GM12878 (cell line): ENCODE results near the gene TMEM150C. TPM values are rescaled to one million over a fixed set of nuclear protein-coding genes. Genes with fewer than 3 reads are reported as not detected.

Source experiments
- ATAC-seq: fragments of 200-7000 bp; cut with Tn5 transposase; 3 replicates; pipeline ENCODE4 v1.9.1; 2020; ENCODE audit warnings: mild to moderate bottlenecking, moderate library complexity
- BruUV-seq: library from RNA; stranded (reverse); fragments of 400-500 nt; replicated peaks from 2 replicates; lab custom pipeline; 2021; lab: Mats Ljungman, UMichigan
- CTCF ChIA-PET: fragments of 300-600 bp; sonication (Branson Sonifier 250); formaldehyde crosslinking; extraction: SDS; loops from one replicate; lab custom pipeline; 2021; ENCODE audit warnings: inconsistent platforms; lab: Yijun Ruan, JAX
- POLR2A ChIA-PET: fragments of 350-600 bp; formaldehyde crosslinking; extraction: SDS; loops from one replicate; lab custom pipeline; 2021; ENCODE audit warnings: inconsistent platforms; lab: Charles Lee
- RAD21 ChIA-PET: fragments of 300-600 bp; sonication (Branson Sonifier 250); formaldehyde crosslinking; loops from one replicate; lab custom pipeline; 2023; ENCODE audit warnings: antibody characterized with exemption; ENCODE audit not compliant: unreplicated experiment; lab: Charles Lee
- SMC1A ChIA-PET: fragments of 300-600 bp; sonication (Branson Sonifier 250); formaldehyde crosslinking; loops from one replicate; lab custom pipeline; 2023; ENCODE audit not compliant: unreplicated experiment, uncharacterized antibody; lab: Charles Lee
- DNase-seq: peaks from one replicate; pipeline ENCODE4 v3.0.0-alpha.2; 2011; ENCODE audit warnings: low read depth, low spot score
- FAIRE-seq: peaks from 3 replicates; lab custom pipeline; 2011; peaks lifted over from hg19 to GRCh38; lab: Jason Lieb, UNC
- H2AFZ ChIP-seq: 2 replicates; pipeline ENCODE4 v1.6.0; 2011; ENCODE audit warnings: low read depth, low read length, control low read depth; ENCODE audit not compliant: control insufficient read depth
- H3K27ac ChIP-seq: 2 replicates; pipeline ENCODE4 v1.5.1; 2011; ENCODE audit warnings: control low read depth; ENCODE audit not compliant: control insufficient read depth, insufficient read depth
- H3K27me3 ChIP-seq, 2 experiments: replicated peaks in 1 of 2; 2 replicates each; pipeline versions ENCODE4 v1.6.0 to v1.6.1; 2011; ENCODE audit warnings: low read length in 1 of 2; ENCODE audit not compliant: control insufficient read depth in 2 of 2, insufficient read depth in 2 of 2
- H3K36me3 ChIP-seq, 2 experiments: 2 replicates each; pipeline ENCODE4 v1.5.1; 2011; ENCODE audit warnings: low read length in 1 of 2; ENCODE audit not compliant: control insufficient read depth in 2 of 2, insufficient read depth in 2 of 2
- H3K4me1 ChIP-seq: 2 replicates; pipeline ENCODE4 v1.6.1; 2011; ENCODE audit warnings: mild to moderate bottlenecking, low read length, moderate library complexity, mixed read lengths; ENCODE audit not compliant: control insufficient read depth, insufficient read depth
- H3K4me2 ChIP-seq: 2 replicates; pipeline ENCODE4 v1.6.0; 2011; ENCODE audit warnings: control low read depth; ENCODE audit not compliant: control insufficient read depth, insufficient read depth
- H3K4me3 ChIP-seq: fragments of 200-600 bp; sonication (generic); 2 replicates; pipeline ENCODE4 v1.5.1; 2016
- H3K79me2 ChIP-seq: 2 replicates; pipeline ENCODE4 v1.6.0; 2011; ENCODE audit warnings: low read length; ENCODE audit not compliant: control insufficient read depth, insufficient read depth
- H3K9ac ChIP-seq: 2 replicates; pipeline ENCODE4 v1.8.0; 2011; ENCODE audit warnings: low read length, control low read depth, mixed read lengths; ENCODE audit not compliant: control insufficient read depth, insufficient read depth
- H3K9me3 ChIP-seq: replicated peaks from 3 replicates; pipeline ENCODE4 v1.5.1; 2011; ENCODE audit warnings: mild to moderate bottlenecking, low read length; ENCODE audit not compliant: control insufficient read depth, insufficient read depth
- H4K20me1 ChIP-seq: 2 replicates; pipeline ENCODE4 v1.6.0; 2011; ENCODE audit not compliant: control insufficient read depth, insufficient read depth
- ASH2L ChIP-seq: fragments of 300-600, 200-600 bp; sonication (generic); IDR thresholded peaks from 2 replicates; pipeline ENCODE4 v1.6.1; 2017; ENCODE audit warnings: low read depth, mild to moderate bottlenecking, borderline replicate concordance
- CEBPZ ChIP-seq: fragments of 150-350 bp; IDR thresholded peaks from 2 replicates; pipeline ENCODE4 v1.6.1; 2016; ENCODE audit warnings: low read depth, low read length
- CTCF ChIP-seq, 3 experiments: IDR thresholded peaks in 2 of 3; conservative IDR thresholded peaks in 1 of 3; 2 replicates each; pipeline ENCODE4 v1.5.1; 2011; ENCODE audit warnings: low read depth in 3 of 3, low read length in 3 of 3, mild to moderate bottlenecking in 3 of 3, control low read depth in 2 of 3, moderate library complexity in 2 of 3, inconsistent platforms in 1 of 3, mixed read lengths in 1 of 3; ENCODE audit not compliant: control insufficient read depth in 2 of 3, insufficient read depth in 1 of 3; ENCODE audit errors: extremely low read depth in 1 of 3
- EED ChIP-seq: sonication (generic); IDR thresholded peaks from 2 replicates; pipeline ENCODE4 v1.6.1; 2016; ENCODE audit warnings: antibody characterized with exemption, low read depth
- ELK1 ChIP-seq: IDR thresholded peaks from 2 replicates; pipeline ENCODE4 v1.6.1; 2012; ENCODE audit warnings: low read depth, low read length, improper control_type of control experiment
- MLLT1 ChIP-seq: fragments of 450-650 bp; IDR thresholded peaks from 2 replicates; pipeline ENCODE4 v1.6.1; 2016; ENCODE audit warnings: mild to moderate bottlenecking
- MTA2 ChIP-seq: fragments of 450-650 bp; IDR thresholded peaks from 2 replicates; pipeline ENCODE4 v1.6.1; 2016; ENCODE audit warnings: low read depth, mild to moderate bottlenecking, moderate library complexity
- NFIC ChIP-seq: IDR thresholded peaks from 2 replicates; pipeline ENCODE4 v1.6.1; 2012; ENCODE audit warnings: low read depth, mild to moderate bottlenecking, inconsistent platforms, low read length, moderate library complexity
- POLR2AphosphoS5 ChIP-seq: IDR thresholded peaks from 2 replicates; pipeline ENCODE4 v1.6.1; 2011; ENCODE audit warnings: mild to moderate bottlenecking, low read length, inconsistent platforms
- RB1 ChIP-seq: fragments of 450-650 bp; formaldehyde crosslinking; IDR thresholded peaks from 2 replicates; pipeline ENCODE4 v1.6.1; 2017; ENCODE audit warnings: mild to moderate bottlenecking, borderline replicate concordance
- RCOR1 ChIP-seq: conservative IDR thresholded peaks from 2 replicates; pipeline ENCODE4 v1.6.1; 2012; ENCODE audit warnings: low read depth, low read length, improper control_type of control experiment
- SMAD1 ChIP-seq: fragments of 450-650 bp; IDR thresholded peaks from 2 replicates; pipeline ENCODE4 v1.6.1; 2018; ENCODE audit warnings: mild to moderate bottlenecking, low read depth; ENCODE audit not compliant: partially characterized antibody
- TCF3 ChIP-seq: IDR thresholded peaks from 2 replicates; pipeline ENCODE4 v1.6.1; 2012; ENCODE audit warnings: low read depth, mild to moderate bottlenecking, low read length, borderline replicate concordance; ENCODE audit not compliant: insufficient read depth
- YY1 ChIP-seq: IDR thresholded peaks from 2 replicates; pipeline ENCODE4 v1.6.1; 2011; ENCODE audit warnings: low read depth, mild to moderate bottlenecking, low read length
- ZNF207 ChIP-seq: fragments of 450-650 bp; IDR thresholded peaks from 2 replicates; pipeline ENCODE4 v1.6.1; 2014; ENCODE audit warnings: antibody characterized with exemption, mild to moderate bottlenecking, borderline replicate concordance
- WGBS: methylation state at CpG from one replicate; pipeline ENCODE4 v1.1.6; 2016; ENCODE audit warnings: low lambda C conversion rate; ENCODE audit not compliant: insufficient replicate concordance, insufficient coverage; ENCODE audit errors: missing lambda C conversion rate; 5-methylcytosine and 5-hydroxymethylcytosine counted together
- in situ Hi-C: fragments of 300-500 bp; cut with MboI; formaldehyde crosslinking; loops from 9 replicates; pipeline ENCODE4 v1.14.3; 2018; ENCODE audit warnings: mixed read lengths
- intact Hi-C: fragments of 100-400 bp; cut with micrococcal nuclease; formaldehyde crosslinking; loops from one replicate; pipeline ENCODE4 v1.14.2; 2022; ENCODE audit not compliant: unreplicated experiment
- polyA plus RNA-seq, 11 experiments: library from polyadenylated mRNA; depleted of rRNA in 4 of 11; unstranded in 6 of 11; stranded (reverse) in 5 of 11; fragments of >200 nt; fragmentation: Nextera tagmentation in 4 of 11; fragmentation: Illumina TruSeq in 1 of 11; extraction: Ambion mirVana in 4 of 11; extraction: Trizol in 1 of 11; gene quantifications; 1 replicate in 1 of 11; 2 replicates in 10 of 11; pipeline versions ENCODE4 v1.2.1 to v1.2.3, GENCODE V29; 2011 to 2016; ENCODE audit warnings: inconsistent platforms in 2 of 11, missing spikeins in 2 of 11, low read depth in 1 of 11
- total RNA-seq, 4 experiments: library from RNA; depleted of rRNA in 3 of 4; stranded (reverse); fragments of >200 nt in 3 of 4; fragmentation: Illumina TruSeq in 1 of 4; extraction: Trizol in 1 of 4; gene quantifications; 2 replicates each; pipeline versions ENCODE4 v1.2.1 to v1.2.3, GENCODE V29; 2013 to 2021

The TMEM150C gene
- total and polyA plus RNA-seq, 10 of the 15 experiments (the other 5 are each of a cell fraction or from before 2014, with no cell fraction given) = 0.04 to 0.78 (median 0.13) TPM; not detected in 2

GRCh38 chr4:82515705-82516104 is 46.1 kb downstream of the TMEM150C start:
- H3K4me3 ChIP-seq = no peak overlapping the region
- in situ Hi-C loops (no loop called here), intact Hi-C loops (no loop called here)
- H3K27ac ChIP-seq = no peak overlapping the region
- H3K4me1 ChIP-seq = no peaks in the 10 kb centered on the region
- no peaks in the 10 kb centered on the region for H3K9me3 ChIP-seq
- FAIRE-seq (no peak), ATAC-seq (no peak), DNase-seq (no peak)
- ChIA-PET POLR2A (interaction anchor here (0.7 kb wide), 1 partner anchor 98 kb away, joined by 3 read pairs; no protein-coding TSS in a partner anchor), CTCF (interaction anchor here (1.4 kb wide), 1 partner anchor 10 kb away, joined by 3 read pairs; no protein-coding TSS in a partner anchor), RAD21 (no interaction called here), SMC1A (interaction anchor here (0.6 kb wide), 1 partner anchor 1364 kb away, joined by 3 read pairs; no protein-coding TSS in a partner anchor)
- no TSS peak for BruUV-seq
- H3K4me2 ChIP-seq = no peak overlapping the region
- no peaks in the 10 kb centered on the region for H3K79me2 ChIP-seq
- no peak overlapping the region for H3K9ac ChIP-seq
- WGBS = 7% methylated on average over 3 of the region's 3 CpGs
- peaks cover 0 to 2% of the 10 kb centered on the region in 2 experiments; a peak in 2 of 4 replicates for H3K27me3 ChIP-seq
- H4K20me1 ChIP-seq = no peaks in the 10 kb centered on the region
- H2AFZ ChIP-seq = no peak overlapping the region
- H3K36me3 ChIP-seq = no peaks in the 10 kb centered on the region
- TF ChIP-seq TCF3 (no peak), CTCF (IDR thresholded peaks at IDR 0.05 in 2 of 3, conservative IDR thresholded peaks at IDR 0.05 in 1 of 3; ENCODE audit: control insufficient read depth in 2 of 3, extremely low read depth in 1 of 3, insufficient read depth in 1 of 3, low read depth in 3 of 3, low read length in 3 of 3) (no peak), MTA2 (no peak), MLLT1 (no peak), YY1 (no peak), RCOR1 (no peak), SMAD1 (no peak), CEBPZ (no peak), POLR2AphosphoS5 (no peak), ZNF207 (no peak), ELK1 (no peak), RB1 (no peak), NFIC (no peak), ASH2L (no peak), EED (no peak)
